Glutamatergic neuron (in vitro differentiated cells): ENCODE data around the gene PRKCQ. TPM values are rescaled to one million over a fixed set of nuclear protein-coding genes. Genes with fewer than 3 reads are reported as not detected.

Source experiments
- DNase-seq: peaks from one replicate; pipeline ENCODE4 v3.0.0; 2022
- H3K27ac Mint-ChIP-seq: one replicate; pipeline ENCODE4 v1.8.0; 2020; ENCODE audit warnings: mild to moderate bottlenecking, mixed read lengths, inconsistent platforms; ENCODE audit not compliant: unreplicated experiment
- H3K27me3 Mint-ChIP-seq: one replicate; pipeline ENCODE4 v1.8.0; 2020; ENCODE audit warnings: mild to moderate bottlenecking, moderate library complexity, mixed read lengths, inconsistent platforms; ENCODE audit not compliant: unreplicated experiment
- H3K36me3 Mint-ChIP-seq: one replicate; pipeline ENCODE4 v1.8.0; 2020; ENCODE audit warnings: mild to moderate bottlenecking, mixed read lengths, inconsistent platforms; ENCODE audit not compliant: unreplicated experiment
- H3K4me1 Mint-ChIP-seq: one replicate; pipeline ENCODE4 v1.8.0; 2020; ENCODE audit warnings: mild to moderate bottlenecking, low read depth, mixed read lengths, inconsistent platforms; ENCODE audit not compliant: unreplicated experiment
- H3K4me3 Mint-ChIP-seq: one replicate; pipeline ENCODE4 v1.8.0; 2020; ENCODE audit warnings: mild to moderate bottlenecking, mixed read lengths, inconsistent platforms; ENCODE audit not compliant: unreplicated experiment
- H3K9me3 Mint-ChIP-seq: one replicate; pipeline ENCODE4 v1.8.0; 2020; ENCODE audit warnings: mild to moderate bottlenecking, moderate library complexity, mixed read lengths, inconsistent platforms; ENCODE audit not compliant: unreplicated experiment
- long read RNA-seq: library from polyadenylated mRNA; unstranded; transcript quantifications from one replicate; pipeline ENCODE4 v2.0.0, GENCODE V29; 2020; ENCODE audit not compliant: unreplicated experiment
- total RNA-seq: library from RNA; stranded (reverse); fragmentation: NEBNext Ultra II Directional; extraction: Animal tissue kit (Norgen Biotek cat#: 25700); gene quantifications from one replicate; pipeline ENCODE4 v1.2.1, GENCODE V29; 2021; ENCODE audit not compliant: unreplicated experiment
- TF ChIP-seq, protein P1 (sequence below): fragments of 200-600 bp; sonication (generic); IDR thresholded peaks from one replicate; pipeline ENCODE4 v1.5.0; 2021; ENCODE audit not compliant: partially characterized antibody, unreplicated experiment

The PRKCQ gene
- 1.3 TPM for total RNA-seq
- long read RNA-seq, partial matches to known transcripts = 0 of 1 reads
- long read RNA-seq, other reads (novel, unspliced or antisense) = 1 of 1 reads

DNA sequence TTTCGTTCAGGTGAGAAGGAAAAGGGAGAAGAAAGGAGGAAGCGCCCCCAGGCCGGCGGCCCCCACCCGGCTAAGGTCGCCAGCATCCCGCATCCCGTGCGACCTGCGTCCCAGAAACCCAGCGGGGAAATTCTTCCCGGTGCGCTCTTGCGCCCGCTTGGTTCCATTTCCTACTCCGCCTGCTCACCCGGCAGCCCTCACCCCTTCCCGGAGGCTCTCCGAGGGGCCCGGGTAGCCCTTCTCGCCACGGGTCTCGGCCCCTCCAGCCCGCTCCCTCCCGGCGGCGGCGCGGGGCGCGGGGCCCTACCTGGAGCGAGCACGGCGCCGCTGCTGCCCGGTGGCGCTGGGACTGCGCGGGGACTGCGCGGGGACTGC lies at the start of gene PRKCQ:
Gene PRKCQ (minus strand): TSS at position 373 of the 375 bp plus-strand sequence. CDS start 65,141 bp downstream, outside the sequence.
- Mint-ChIP-seq H3K27ac (peak within 1 kb of the TSS; percentile 28), H3K9me3 (peaks cover 5% of the 10 kb centered on the region)

DNA sequence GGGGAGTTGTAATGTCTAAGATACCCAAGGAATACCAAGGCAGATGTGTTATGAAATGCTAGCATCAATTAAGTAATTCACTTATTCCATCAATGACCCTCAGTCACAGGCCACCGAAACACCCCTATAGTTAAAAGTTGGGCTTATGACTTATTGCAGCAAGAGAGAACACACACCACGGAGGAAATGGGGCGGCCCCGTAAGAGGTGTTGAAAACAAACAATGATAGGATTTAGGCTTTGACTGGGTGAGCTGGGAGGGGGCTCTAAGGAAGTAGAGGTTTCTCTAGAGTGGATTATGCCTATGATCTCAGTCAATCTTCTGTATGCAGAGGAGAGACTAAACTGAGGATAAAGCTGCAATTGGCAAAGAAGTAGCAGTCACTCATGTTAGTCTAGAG lies 45.4 kb upstream of the PRKCQ start:
- TF ChIP-seq, protein P1, sequence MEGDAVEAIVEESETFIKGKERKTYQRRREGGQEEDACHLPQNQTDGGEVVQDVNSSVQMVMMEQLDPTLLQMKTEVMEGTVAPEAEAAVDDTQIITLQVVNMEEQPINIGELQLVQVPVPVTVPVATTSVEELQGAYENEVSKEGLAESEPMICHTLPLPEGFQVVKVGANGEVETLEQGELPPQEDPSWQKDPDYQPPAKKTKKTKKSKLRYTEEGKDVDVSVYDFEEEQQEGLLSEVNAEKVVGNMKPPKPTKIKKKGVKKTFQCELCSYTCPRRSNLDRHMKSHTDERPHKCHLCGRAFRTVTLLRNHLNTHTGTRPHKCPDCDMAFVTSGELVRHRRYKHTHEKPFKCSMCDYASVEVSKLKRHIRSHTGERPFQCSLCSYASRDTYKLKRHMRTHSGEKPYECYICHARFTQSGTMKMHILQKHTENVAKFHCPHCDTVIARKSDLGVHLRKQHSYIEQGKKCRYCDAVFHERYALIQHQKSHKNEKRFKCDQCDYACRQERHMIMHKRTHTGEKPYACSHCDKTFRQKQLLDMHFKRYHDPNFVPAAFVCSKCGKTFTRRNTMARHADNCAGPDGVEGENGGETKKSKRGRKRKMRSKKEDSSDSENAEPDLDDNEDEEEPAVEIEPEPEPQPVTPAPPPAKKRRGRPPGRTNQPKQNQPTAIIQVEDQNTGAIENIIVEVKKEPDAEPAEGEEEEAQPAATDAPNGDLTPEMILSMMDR = no peak
- no peak overlapping the region for H3K27ac Mint-ChIP-seq
- peaks cover 13% of the 10 kb centered on the region for H3K4me1 Mint-ChIP-seq
- peaks cover 1% of the 10 kb centered on the region for H3K27me3 Mint-ChIP-seq
- H3K4me3 Mint-ChIP-seq = no peak overlapping the region
- H3K36me3 Mint-ChIP-seq = no peaks in the 10 kb centered on the region
- no peak for DNase-seq
- no peaks in the 10 kb centered on the region for H3K9me3 Mint-ChIP-seq

More for the DNA sequence above, at the start of gene PRKCQ:
- TF ChIP-seq, protein P1 = no peak
- peaks cover 13% of the 10 kb centered on the region for H3K4me1 Mint-ChIP-seq
- H3K36me3 Mint-ChIP-seq = no peaks in the 10 kb centered on the region
- no peak for DNase-seq
- H3K27me3 Mint-ChIP-seq = peaks cover 2% of the 10 kb centered on the region
- peak within 1 kb of the TSS; percentile 89 for H3K4me3 Mint-ChIP-seq

DNA sequence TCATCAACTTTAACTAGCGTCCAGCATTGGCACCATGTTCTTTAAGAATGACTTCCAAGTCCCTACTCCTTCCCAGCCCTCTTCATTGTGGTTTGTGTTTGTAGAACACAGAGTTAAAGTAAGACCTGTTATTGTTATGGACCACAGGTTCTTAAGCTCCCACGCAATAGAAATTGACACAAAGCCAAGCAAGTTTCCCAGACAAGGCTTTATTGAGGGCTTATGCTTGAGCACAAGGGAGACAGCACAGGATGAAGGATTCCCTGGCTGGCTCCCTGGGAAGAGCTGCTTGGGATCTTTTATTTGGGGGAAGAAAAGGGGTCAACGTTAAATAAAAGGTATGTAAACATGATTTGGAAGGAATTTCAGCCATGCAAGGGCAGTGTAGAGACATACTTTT lies 44.3 kb upstream of the PRKCQ start:
- H3K27me3 Mint-ChIP-seq = peaks cover 3% of the 10 kb centered on the region
- no peak overlapping the region for H3K27ac Mint-ChIP-seq
- DNase-seq = no peak
- H3K4me3 Mint-ChIP-seq = no peak overlapping the region
- H3K4me1 Mint-ChIP-seq = peaks cover 13% of the 10 kb centered on the region
- H3K9me3 Mint-ChIP-seq = no peaks in the 10 kb centered on the region
- TF ChIP-seq, protein P1 = no peak
- no peaks in the 10 kb centered on the region for H3K36me3 Mint-ChIP-seq

DNA sequence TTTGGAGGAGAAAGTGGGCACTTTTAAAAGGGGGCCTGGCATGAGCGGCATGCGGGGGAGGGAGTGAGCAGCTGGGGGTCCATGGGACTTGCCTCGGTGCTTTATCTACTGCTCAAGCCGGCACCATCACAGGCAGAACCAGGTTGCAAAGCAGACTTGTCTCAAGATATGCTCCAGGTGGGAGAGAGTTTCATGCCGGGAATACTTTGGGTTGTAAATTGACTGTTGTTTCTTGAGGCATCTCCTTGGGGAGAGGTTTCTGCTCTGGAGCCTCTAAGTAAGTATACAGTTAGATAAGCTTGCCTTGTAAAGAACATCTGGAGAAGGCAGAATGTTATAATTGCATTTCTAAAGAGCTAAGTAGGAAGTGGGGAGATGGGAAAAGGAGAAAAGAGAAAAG lies 42.8 kb upstream of the PRKCQ start:
- H3K4me3 Mint-ChIP-seq = no peak overlapping the region
- peaks cover 13% of the 10 kb centered on the region for H3K4me1 Mint-ChIP-seq
- TF ChIP-seq, protein P1 = no peak
- no peak overlapping the region for H3K27ac Mint-ChIP-seq
- H3K36me3 Mint-ChIP-seq = no peaks in the 10 kb centered on the region
- H3K9me3 Mint-ChIP-seq = no peaks in the 10 kb centered on the region
- DNase-seq = no peak
- H3K27me3 Mint-ChIP-seq = peaks cover 3% of the 10 kb centered on the region

DNA sequence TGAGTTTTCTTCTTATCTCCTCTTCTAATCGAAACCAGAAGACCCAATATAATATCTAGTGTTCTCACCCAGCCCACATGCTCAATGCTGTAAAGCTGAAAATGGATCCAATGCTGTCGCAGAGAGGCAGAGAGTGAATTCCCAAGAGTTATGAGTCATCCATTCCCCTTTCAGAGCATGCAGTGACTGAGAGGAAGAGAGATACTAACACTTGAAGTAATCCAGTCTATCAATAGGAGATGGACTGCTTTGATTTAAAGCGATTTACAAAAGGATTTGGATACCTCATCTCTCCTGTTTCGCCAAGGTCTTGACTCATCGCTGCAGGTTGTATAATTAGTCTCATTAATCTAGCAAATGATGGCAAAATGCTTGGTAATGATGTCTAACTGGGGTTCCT lies 41.5 kb upstream of the PRKCQ start:
- no peak for DNase-seq
- H3K27ac Mint-ChIP-seq = peak overlapping the region; percentile 88
- peaks cover 13% of the 10 kb centered on the region for H3K4me1 Mint-ChIP-seq
- TF ChIP-seq, protein P1 = no peak
- no peaks in the 10 kb centered on the region for H3K36me3 Mint-ChIP-seq
- no peak overlapping the region for H3K4me3 Mint-ChIP-seq
- H3K9me3 Mint-ChIP-seq = no peaks in the 10 kb centered on the region
- H3K27me3 Mint-ChIP-seq = peaks cover 3% of the 10 kb centered on the region
